Measurements from ENCODE around the gene USP5.
"Not testable (repeated sequence)": the region's sequence is repeated elsewhere in the genome, so short reads cannot be mapped to it uniquely, and the experiment has no call there.

- not testable (repeated sequence) for TF ChIP-seq CTCF (conservative IDR thresholded peaks at IDR 0.05 in 1 of 2, IDR thresholded peaks at IDR 0.05 in 1 of 2; ENCODE audit: extremely low read depth in 1 of 2, insufficient read depth in 1 of 2, low read depth in 1 of 2, low read length in 2 of 2); EZH2 (IDR thresholded peaks at IDR 0.05; ENCODE audit: borderline replicate concordance, low read length)
These were observed 22.0 kb downstream of the USP5 start for GRCh38 chr12:6874015-6874368.

Measured in mammary epithelial cell (primary cell).